Ishikawa (cell line): Measurements from ENCODE around the gene GALM.

Experiments used
- CEBPB ChIP-seq: IDR thresholded peaks from 2 replicates; pipeline ENCODE4 v1.6.1; 2012
- CREB1 ChIP-seq: IDR thresholded peaks from 2 replicates; pipeline ENCODE4 v1.6.1; 2012; ENCODE audit warnings: low read depth
- EGR1 ChIP-seq: IDR thresholded peaks from 2 replicates; pipeline ENCODE4 v1.6.1; 2012
- EP300 ChIP-seq: IDR thresholded peaks from 2 replicates; pipeline ENCODE4 v1.6.1; 2012; ENCODE audit warnings: borderline replicate concordance
- FOXM1 ChIP-seq: IDR thresholded peaks from 2 replicates; pipeline ENCODE4 v1.6.1; 2012; ENCODE audit warnings: low read depth, borderline replicate concordance
- MAX ChIP-seq: IDR thresholded peaks from 2 replicates; pipeline ENCODE4 v1.6.1; 2012
- NFIC ChIP-seq: IDR thresholded peaks from 2 replicates; pipeline ENCODE4 v1.6.1; 2012
- RAD21 ChIP-seq: IDR thresholded peaks from 2 replicates; pipeline ENCODE4 v1.6.1; 2012; ENCODE audit warnings: low read depth
- REST ChIP-seq: IDR thresholded peaks from 2 replicates; pipeline ENCODE4 v1.6.1; 2012; ENCODE audit warnings: low read depth, mild to moderate bottlenecking
- TAF1 ChIP-seq: IDR thresholded peaks from 2 replicates; pipeline ENCODE4 v1.6.1; 2012; ENCODE audit warnings: low read depth, mild to moderate bottlenecking
- TCF12 ChIP-seq: IDR thresholded peaks from 2 replicates; pipeline ENCODE4 v1.6.1; 2012; ENCODE audit warnings: low read depth
- TEAD4 ChIP-seq: IDR thresholded peaks from 2 replicates; pipeline ENCODE4 v1.6.1; 2012
- USF1 ChIP-seq: IDR thresholded peaks from 2 replicates; pipeline ENCODE4 v1.6.1; 2012
- YY1 ChIP-seq: IDR thresholded peaks from 2 replicates; pipeline ENCODE4 v1.6.1; 2012; ENCODE audit warnings: low read depth
- ZBTB7A ChIP-seq: IDR thresholded peaks from 2 replicates; pipeline ENCODE4 v1.6.1; 2012; ENCODE audit warnings: low read depth

Gene GALM

DNA sequence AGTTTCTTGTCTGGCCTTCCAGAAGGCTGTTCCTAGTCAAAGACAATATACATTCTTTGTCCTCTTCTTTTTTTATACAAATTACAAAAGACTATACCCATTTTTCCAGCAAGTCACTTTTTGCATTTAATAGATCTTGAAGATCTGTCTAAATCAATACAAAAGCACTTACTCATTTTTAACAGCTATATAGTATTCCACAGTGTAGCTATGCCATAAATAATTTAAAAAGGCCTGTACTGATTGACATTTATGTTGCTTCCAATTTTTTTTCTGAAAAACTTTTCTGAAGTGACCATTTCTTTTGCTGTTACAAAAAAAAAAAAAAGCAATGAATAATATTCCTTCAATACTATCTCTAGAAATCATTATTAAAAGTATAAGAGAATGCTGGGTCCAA, 32.9 kb upstream of the GALM start:
- TF ChIP-seq NFIC = no peak
- TF ChIP-seq TCF12 = no peak
- no peak for TF ChIP-seq TAF1

- TF ChIP-seq YY1 = no peak
- no peak for TF ChIP-seq CEBPB
- TF ChIP-seq EP300 = no peak
- TF ChIP-seq TCF12 = no peak
- no peak for TF ChIP-seq TAF1
- TF ChIP-seq MAX = no peak
- no peak for TF ChIP-seq CREB1
- no peak for TF ChIP-seq ZBTB7A
- no peak for TF ChIP-seq NFIC
- no peak for TF ChIP-seq RAD21
- no peak for TF ChIP-seq USF1
Observed at GRCh38 chr2:38633895-38634294, 32.0 kb upstream of the GALM start.

DNA sequence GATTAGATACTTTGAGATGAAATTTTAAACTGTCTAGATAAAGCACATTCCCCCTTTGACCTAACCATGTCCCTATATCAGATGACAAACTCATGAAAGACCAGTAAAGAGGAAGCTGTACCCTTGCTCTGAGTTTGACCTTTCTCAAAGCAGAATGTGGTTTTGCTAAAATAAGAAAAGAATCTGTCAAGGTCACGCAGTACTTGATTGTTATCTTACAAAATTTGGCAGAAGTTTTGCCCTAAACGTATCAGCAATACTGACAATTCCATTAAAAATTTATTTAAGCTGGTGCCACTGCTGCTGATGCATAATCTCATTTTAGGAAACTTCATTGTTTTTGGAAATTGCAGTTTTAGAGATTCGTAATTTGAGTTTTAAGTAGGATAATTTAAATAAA, 31.2 kb upstream of the GALM start:
- no peak for TF ChIP-seq EGR1

DNA sequence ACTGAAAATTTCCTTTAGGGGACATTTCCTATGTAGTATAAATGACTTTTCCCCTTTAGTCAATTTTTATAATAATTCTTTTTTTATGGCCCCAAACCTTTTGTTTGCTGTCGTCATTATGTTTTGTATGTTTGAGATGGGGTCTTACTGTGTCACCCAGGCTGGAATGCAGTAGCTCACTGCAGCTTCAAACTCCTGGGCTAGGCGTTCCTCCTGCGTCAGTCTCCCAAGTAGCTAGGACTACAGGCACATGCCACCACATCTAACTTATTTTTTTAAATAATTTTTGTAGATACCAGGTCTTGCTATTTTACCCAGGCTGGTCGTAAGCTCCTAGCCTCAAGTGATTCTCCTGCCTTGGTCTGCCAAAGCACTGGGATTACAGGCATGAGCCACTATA, 30.8 kb upstream of the GALM start:
- TF ChIP-seq TCF12 (no peak), EP300 (no peak), CREB1 (no peak), YY1 (no peak), RAD21 (no peak), TEAD4 (no peak), FOXM1 (no peak), TAF1 (no peak), ZBTB7A (no peak), EGR1 (no peak), MAX (no peak), CEBPB (no peak), USF1 (no peak), REST (no peak), NFIC (no peak)

- TF ChIP-seq YY1 = no peak
- TF ChIP-seq TEAD4 = no peak
- TF ChIP-seq FOXM1 = no peak
- no peak for TF ChIP-seq TAF1
- TF ChIP-seq ZBTB7A = no peak
- no peak for TF ChIP-seq REST
- TF ChIP-seq RAD21 = no peak
- no peak for TF ChIP-seq EP300
- no peak for TF ChIP-seq CREB1
- TF ChIP-seq NFIC = no peak
- TF ChIP-seq USF1 = no peak
- TF ChIP-seq MAX = no peak
- TF ChIP-seq CEBPB = no peak
- TF ChIP-seq TCF12 = no peak
- TF ChIP-seq EGR1 = no peak
Observed at GRCh38 chr2:38636069-38636468, 29.8 kb upstream of the GALM start.

GRCh38 chr2:38643021-38643671, 22.8 kb upstream of the GALM start:
- no peak for TF ChIP-seq YY1
- no peak for TF ChIP-seq EP300
- TF ChIP-seq TEAD4 = no peak
- no peak for TF ChIP-seq RAD21
- no peak for TF ChIP-seq TAF1
- TF ChIP-seq REST = no peak
- TF ChIP-seq TCF12 = no peak
- no peak for TF ChIP-seq ZBTB7A
- TF ChIP-seq USF1 = no peak
- TF ChIP-seq MAX = no peak
- no peak for TF ChIP-seq EGR1
- no peak for TF ChIP-seq CEBPB
- no peak for TF ChIP-seq NFIC
- no peak for TF ChIP-seq FOXM1
- TF ChIP-seq CREB1 = no peak
